ENCODE measurements around the gene BRAF. TPM values are rescaled to one million over a fixed set of nuclear protein-coding genes. Genes with fewer than 3 reads are reported as not detected.

Gene BRAF
- total and polyA plus RNA-seq, 11 donors: 6.7 to 33.5 (median 23.4) TPM

GRCh38 chr7:140923358-140924006 is 1.2 kb downstream of the BRAF start:
- intact Hi-C loops (cut with DNase I): loop anchor here in 9 of 10 donors (2.0 to 10.0 kb wide), 7 partner anchors 89 to 229 kb away; partner anchors contain the start of genes MRPS33 (in 5 of the 9) and NDUFB2 (in 3 of the 9)
- Histone ChIP-seq H3K27ac (peak overlapping the region; percentile 95 to 100 (median 98)), H3K36me3 (no peaks in the 10 kb centered on the region), H3K4me3 (peak overlapping the region; percentile 75 to 99 (median 92)), H3K4me1 (peaks cover 0 to 46% (median 31%) of the 10 kb centered on the region in 12 donors), H3K27me3 (no peaks in the 10 kb centered on the region), H3K9me3 (no peaks in the 10 kb centered on the region)
- DNase-seq: peak in 2 of 5 donors; percentile 25 to 33
- WGBS, 4 donors: 2 to 4% (median 4%) methylated on average over 11 of the region's 11 CpGs
- ATAC-seq: peak; percentile 32 to 65 (median 52)
- TF ChIP-seq CTCF (IDR thresholded peaks at IDR 0.05) (no peak), POLR2A (IDR thresholded peaks at IDR 0.05) (no peak)

- TF ChIP-seq POLR2A (IDR thresholded peaks at IDR 0.05): no peak
- TF ChIP-seq CTCF (IDR thresholded peaks at IDR 0.05): no peak
- Histone ChIP-seq H3K27ac (peak overlapping the region in 2 of 12 donors; percentile 99), H3K9me3 (no peaks in the 10 kb centered on the region), H3K36me3 (no peaks in the 10 kb centered on the region), H3K4me3 (peak overlapping the region in 8 of 12 donors; percentile 75 to 93 (median 92)), H3K4me1 (peaks cover 0 to 46% (median 31%) of the 10 kb centered on the region in 12 donors), H3K27me3 (no peaks in the 10 kb centered on the region)
- intact Hi-C loops (cut with DNase I): loop anchor here in 9 of 10 donors (5.0 to 10.0 kb wide), 4 partner anchors 92 to 228 kb away; partner anchors contain the start of genes MRPS33 (in 4 of the 9) and NDUFB2 (in 3 of the 9)
- WGBS, 4 donors: 47 to 58% (median 55%) methylated on average over 2 of the region's 2 CpGs
- ATAC-seq: no peak
- DNase-seq: no peak
Observed at GRCh38 chr7:140922741-140923345, 1.9 kb downstream of the BRAF start.

GRCh38 chr7:140920745-140921144 is 4.0 kb downstream of the BRAF start:
- ATAC-seq (no peak), DNase-seq (no peak)
- WGBS, 4 donors: 85 to 90% (median 89%) methylated on average over 1 of the region's 1 CpG
- H3K4me1 ChIP-seq: peaks cover 0 to 51% (median 31%) of the 10 kb centered on the region in 12 donors
- no peak for TF ChIP-seq CTCF (IDR thresholded peaks at IDR 0.05)
- TF ChIP-seq POLR2A (IDR thresholded peaks at IDR 0.05): no peak
- H3K36me3 ChIP-seq: no peaks in the 10 kb centered on the region
- H3K9me3 ChIP-seq: no peaks in the 10 kb centered on the region
- no peak overlapping the region for H3K4me3 ChIP-seq
- no peaks in the 10 kb centered on the region for H3K27me3 ChIP-seq
- no peak overlapping the region for H3K27ac ChIP-seq
- intact Hi-C loops (cut with DNase I): loop anchor here in 9 of 10 donors (5.0 to 10.0 kb wide), 4 partner anchors 94 to 226 kb away; partner anchors contain the start of genes MRPS33 (in 4 of the 9) and NDUFB2 (in 3 of the 9)

GRCh38 chr7:140918236-140918635 is 6.5 kb downstream of the BRAF start:
- Histone ChIP-seq H3K4me1 (peaks cover 0 to 41% (median 31%) of the 10 kb centered on the region in 12 donors), H3K36me3 (no peaks in the 10 kb centered on the region), H3K27me3 (no peaks in the 10 kb centered on the region), H3K4me3 (no peak overlapping the region), H3K27ac (no peak overlapping the region), H3K9me3 (no peaks in the 10 kb centered on the region)
- TF ChIP-seq POLR2A (IDR thresholded peaks at IDR 0.05): no peak
- ATAC-seq: no peak
- WGBS, 4 donors: 97% methylated on average over 6 of the region's 6 CpGs
- intact Hi-C loops (cut with DNase I): no loop called here
- no peak for DNase-seq

All from heart left ventricle (tissue), 16 donors.